ENCODE measurements around the gene PKN3.
"Not testable (repeated sequence)": the region's sequence is repeated elsewhere in the genome, so short reads cannot be mapped to it uniquely, and the experiment has no call there.

PKN3 gene

GRCh38 chr9:128702445-128702948 is at the start of gene PKN3:
TSS of gene PKN3 (plus strand) at chr9:128702503. CDS start at chr9:128702916, 413 bp downstream.
- peak; percentile 76 for DNase-seq

GRCh38 chr9:128653908-128654307 is 48.4 kb upstream of the PKN3 start:
- no peak for DNase-seq

GRCh38 chr9:128654481-128654880 is 47.8 kb upstream of the PKN3 start:
- DNase-seq, result no peak

GRCh38 chr9:128656416-128657343 is 45.6 kb upstream of the PKN3 start, which contains the start of gene DYNC2I2:
TSS of gene DYNC2I2 (minus strand) at chr9:128656847. CDS start at chr9:128656726, 121 bp downstream.
- DNase-seq, result peak; percentile 94

- no peak for DNase-seq
These were observed 45.0 kb upstream of the PKN3 start for GRCh38 chr9:128657344-128657704.

- DNase-seq, result no peak
These were observed 44.5 kb upstream of the PKN3 start for GRCh38 chr9:128657796-128658195.

- not testable (repeated sequence) for DNase-seq
These were observed 35.8 kb upstream of the PKN3 start for GRCh38 chr9:128666481-128666941.

- DNase-seq, result no peak
These were observed 32.5 kb upstream of the PKN3 start for GRCh38 chr9:128669786-128670185.

- no peak for DNase-seq
These were observed 26.9 kb upstream of the PKN3 start for GRCh38 chr9:128675382-128675781.

GRCh38 chr9:128677794-128678193 is 24.5 kb upstream of the PKN3 start:
- no peak for DNase-seq

GRCh38 chr9:128683340-128684064 is 18.8 kb upstream of the PKN3 start:
- no peak for DNase-seq

- DNase-seq, result no peak
These were observed 18.3 kb upstream of the PKN3 start for GRCh38 chr9:128684065-128684324.

GRCh38 chr9:128684325-128685199 is 17.7 kb upstream of the PKN3 start:
- peak; percentile 67 for DNase-seq

- no peak for DNase-seq
These were observed 16.4 kb upstream of the PKN3 start for GRCh38 chr9:128685636-128686489.

GRCh38 chr9:128687453-128687852 is 14.8 kb upstream of the PKN3 start:
- no peak for DNase-seq

GRCh38 chr9:128688501-128689292 is 13.6 kb upstream of the PKN3 start, which contains the start of gene SET:
TSS of gene SET (plus strand) at chr9:128689222. CDS start at chr9:128689583, 361 bp downstream.
- DNase-seq, result peak; percentile 92

GRCh38 chr9:128689293-128689774 is 13.0 kb upstream of the PKN3 start:
- DNase-seq, result no peak

GRCh38 chr9:128689820-128690683 is 12.3 kb upstream of the PKN3 start:
- peak; percentile 49 for DNase-seq

- DNase-seq, result no peak
These were observed 11.6 kb upstream of the PKN3 start for GRCh38 chr9:128690684-128691034.

GRCh38 chr9:128693738-128694137 is 8.6 kb upstream of the PKN3 start:
- not testable (repeated sequence) for DNase-seq
